PC-9 (cell line): ENCODE data around the gene UBTD1. TPM values are rescaled to one million over a fixed set of nuclear protein-coding genes. Genes with fewer than 3 reads are reported as not detected.

Experiments used
- BruUV-seq: library from RNA; stranded (reverse); fragments of 400-500 nt; replicated peaks from 2 replicates; lab custom pipeline; 2021; lab: Mats Ljungman, UMichigan
- CTCF ChIA-PET: fragments of 300-600 bp; sonication (Branson Sonifier 250); formaldehyde crosslinking; loops from one replicate; lab custom pipeline; 2022; ENCODE audit warnings: antibody characterized with exemption; lab: Charles Lee
- POLR2A ChIA-PET: fragments of 300-600 bp; sonication (Branson Sonifier 250); formaldehyde crosslinking; loops from one replicate; lab custom pipeline; 2022; ENCODE audit warnings: antibody characterized with exemption; ENCODE audit not compliant: unreplicated experiment; lab: Charles Lee
- DNase-seq, 2 experiments: peaks; one replicate each; pipeline versions ENCODE4 v3.0.0 to v3.0.0-alpha.2; 2015 to 2022; ENCODE audit warnings: mixed read lengths in 1 of 2
- H2AFZ ChIP-seq: fragments of 200-600 bp; sonication (generic); 2 replicates; pipeline ENCODE4 v1.8.1; 2017; ENCODE audit warnings: antibody characterized with exemption
- H3F3A ChIP-seq: fragments of 200-600 bp; sonication (generic); 2 replicates; pipeline ENCODE4 v1.8.1; 2017; ENCODE audit warnings: antibody characterized with exemption, mild to moderate bottlenecking, low read depth; ENCODE audit not compliant: insufficient read depth
- H3K27ac ChIP-seq: fragments of 200-600 bp; sonication (generic); 2 replicates; pipeline ENCODE4 v1.6.1; 2016; ENCODE audit warnings: mixed run types
- H3K27me3 ChIP-seq: fragments of 200-600 bp; sonication (generic); 2 replicates; pipeline ENCODE4 v1.6.1; 2016; ENCODE audit warnings: low read depth, mixed run types; ENCODE audit not compliant: insufficient read depth
- H3K36me3 ChIP-seq: fragments of 200-600 bp; sonication (generic); 2 replicates; pipeline ENCODE4 v1.6.1; 2016; ENCODE audit warnings: low read depth, mixed run types
- H3K4me1 ChIP-seq: fragments of 200-600 bp; sonication (generic); replicated peaks from 2 replicates; pipeline ENCODE4 v1.6.1; 2016; ENCODE audit warnings: mixed run types; ENCODE audit not compliant: insufficient read depth
- H3K4me2 ChIP-seq: fragments of 200-600 bp; sonication (generic); 2 replicates; pipeline ENCODE4 v1.6.1; 2017; ENCODE audit warnings: mixed run types
- H3K4me3 ChIP-seq: fragments of 200-600 bp; sonication (generic); 2 replicates; pipeline ENCODE4 v1.6.1; 2016; ENCODE audit warnings: mixed run types
- H3K79me2 ChIP-seq: fragments of 200-600 bp; sonication (generic); 2 replicates; pipeline ENCODE4 v1.6.1; 2017; ENCODE audit warnings: low read depth, mixed run types
- H3K9me2 ChIP-seq: fragments of 200-600 bp; sonication (generic); 2 replicates; pipeline ENCODE4 v1.8.1; 2017; ENCODE audit warnings: mild to moderate bottlenecking; ENCODE audit not compliant: insufficient read depth
- H3K9me3 ChIP-seq: fragments of 200-600 bp; sonication (generic); 2 replicates; pipeline ENCODE4 v1.8.1; 2016; ENCODE audit warnings: low read depth; ENCODE audit not compliant: insufficient read depth
- H4K20me1 ChIP-seq: fragments of 200-600 bp; sonication (generic); 2 replicates; pipeline ENCODE4 v1.8.1; 2017; ENCODE audit not compliant: insufficient read depth
- CTCF ChIP-seq: fragments of 200-600 bp; sonication (generic); conservative IDR thresholded peaks from 2 replicates; pipeline ENCODE4 v1.6.1; 2017; ENCODE audit warnings: mixed run types, antibody characterized with exemption, mild to moderate bottlenecking, moderate library complexity
- EZH2 ChIP-seq: fragments of 200-600 bp; sonication (generic); IDR thresholded peaks from 2 replicates; pipeline ENCODE4 v1.8.0; 2017; ENCODE audit warnings: antibody characterized with exemption, low read depth
- intact Hi-C: fragments of 100-400 bp; cut with micrococcal nuclease; formaldehyde crosslinking; loops from one replicate; pipeline ENCODE4 v1.10.0; 2022; ENCODE audit not compliant: unreplicated experiment
- total RNA-seq: library from RNA; stranded (reverse); gene quantifications from 2 replicates; pipeline ENCODE4 v1.2.3, GENCODE V29; 2021

The UBTD1 gene
- total RNA-seq, 1 experiment from 2014 or later, result 17.1 TPM

GRCh38 chr10:97519342-97519741 is 20.6 kb downstream of the UBTD1 start:
- no peak for TF ChIP-seq CTCF
- no peak for TF ChIP-seq EZH2
- Histone ChIP-seq H3K9me2 (no peaks in the 10 kb centered on the region), H3K4me3 (no peak overlapping the region), H3K27me3 (no peaks in the 10 kb centered on the region), H4K20me1 (no peaks in the 10 kb centered on the region), H3K4me2 (no peak overlapping the region), H2AFZ (no peak overlapping the region), H3K27ac (no peak overlapping the region), H3K9me3 (no peaks in the 10 kb centered on the region), H3K4me1 (peaks cover 34% of the 10 kb centered on the region), H3K79me2 (0 out of 2 replicates have a peak, but pooled peaks cover 4% of the 10 kb centered on the region), H3K36me3 (no peaks in the 10 kb centered on the region), H3F3A (peaks cover 8% of the 10 kb centered on the region)
- ChIA-PET POLR2A (no interaction called here), CTCF (no interaction called here)
- BruUV-seq, result no TSS peak
- DNase-seq, result no peak
- intact Hi-C loops, result no loop called here

- intact Hi-C loops, result no loop called here
- no TSS peak for BruUV-seq
- POLR2A ChIA-PET, result interaction anchor here (0.6 kb wide), 1 partner anchor 19 kb away, joined by 4 read pairs; no protein-coding TSS in a partner anchor
- Histone ChIP-seq H3K4me3 (no peak overlapping the region), H3K4me1 (peaks cover 34% of the 10 kb centered on the region), H3K9me3 (no peaks in the 10 kb centered on the region), H3K27me3 (no peaks in the 10 kb centered on the region), H3K4me2 (peak overlapping the region; percentile 38), H3F3A (peaks cover 8% of the 10 kb centered on the region), H3K79me2 (0 out of 2 replicates have a peak, but pooled peaks cover 4% of the 10 kb centered on the region), H3K27ac (no peak overlapping the region), H2AFZ (no peak overlapping the region), H4K20me1 (no peaks in the 10 kb centered on the region), H3K36me3 (no peaks in the 10 kb centered on the region), H3K9me2 (no peaks in the 10 kb centered on the region)
- no peak for DNase-seq
- CTCF ChIA-PET, result interaction anchor here (0.5 kb wide), 1 partner anchor 14 kb away, joined by 6 read pairs; no protein-coding TSS in a partner anchor
- no peak for TF ChIP-seq CTCF
- TF ChIP-seq EZH2, result no peak
Measured at GRCh38 chr10:97520520-97520919, 21.8 kb downstream of the UBTD1 start.

- ChIA-PET POLR2A (interaction anchor here (0.6 kb wide), 3 partner anchors 19 to 88 kb away, joined by 3 to 5 read pairs (median 4); no protein-coding TSS in a partner anchor), CTCF (interaction anchor here (0.5 kb wide), 1 partner anchor 13 kb away, joined by 6 read pairs; no protein-coding TSS in a partner anchor)
- TF ChIP-seq EZH2, result no peak
- TF ChIP-seq CTCF, result no peak
- Histone ChIP-seq H3F3A (peaks cover 8% of the 10 kb centered on the region), H3K79me2 (0 out of 2 replicates have a peak, but pooled peaks cover 4% of the 10 kb centered on the region), H3K4me3 (no peak overlapping the region), H3K36me3 (no peaks in the 10 kb centered on the region), H4K20me1 (no peaks in the 10 kb centered on the region), H3K27ac (no peak overlapping the region), H3K27me3 (no peaks in the 10 kb centered on the region), H3K9me3 (no peaks in the 10 kb centered on the region), H3K9me2 (no peaks in the 10 kb centered on the region), H3K4me1 (peaks cover 34% of the 10 kb centered on the region), H3K4me2 (peak overlapping the region; percentile 38), H2AFZ (no peak overlapping the region)
- BruUV-seq, result no TSS peak
- DNase-seq, result peak; percentile 50 to 58
- intact Hi-C loops, result no loop called here
Measured at GRCh38 chr10:97520978-97521761, 22.4 kb downstream of the UBTD1 start.
